H9 (cell line): ENCODE data around the gene OGFR. TPM values are rescaled to one million over a fixed set of nuclear protein-coding genes. Genes with fewer than 3 reads are reported as not detected.

Source experiments
- DNase-seq: peaks from one replicate; pipeline ENCODE4 v3.0.0-alpha.2; 2017
- H2AFZ ChIP-seq: one replicate; pipeline ENCODE4 v1.6.1; 2013; ENCODE audit warnings: mild to moderate bottlenecking, low read length, control low read depth, moderate library complexity
- H2AK5ac ChIP-seq: 2 replicates; pipeline ENCODE4 v1.6.1; 2013; ENCODE audit warnings: low read length, control low read depth, mixed read lengths; ENCODE audit not compliant: insufficient read length
- H2BK120ac ChIP-seq: one replicate; pipeline ENCODE4 v1.6.1; 2013; ENCODE audit warnings: low read depth, mild to moderate bottlenecking, low read length, control low read depth, inconsistent platforms; ENCODE audit not compliant: poor library complexity, severe bottlenecking
- H2BK12ac ChIP-seq: 2 replicates; pipeline ENCODE4 v1.6.1; 2013; ENCODE audit warnings: low read length, control low read depth, mixed read lengths, low read depth; ENCODE audit not compliant: insufficient read length
- H2BK15ac ChIP-seq: 2 replicates; pipeline ENCODE4 v1.6.1; 2013; ENCODE audit warnings: low read depth, low read length, control low read depth
- H2BK20ac ChIP-seq: one replicate; pipeline ENCODE4 v1.6.1; 2013; ENCODE audit warnings: low read depth, mild to moderate bottlenecking, low read length, control low read depth, inconsistent platforms; ENCODE audit not compliant: poor library complexity, severe bottlenecking
- H2BK5ac ChIP-seq: 2 replicates; pipeline ENCODE4 v1.6.1; 2013; ENCODE audit warnings: low read length, control low read depth, mixed read lengths; ENCODE audit not compliant: insufficient read length
- H3K14ac ChIP-seq: 2 replicates; pipeline ENCODE4 v1.6.1; 2013; ENCODE audit warnings: low read length, control low read depth; ENCODE audit not compliant: insufficient read depth
- H3K18ac ChIP-seq: 2 replicates; pipeline ENCODE4 v1.6.1; 2013; ENCODE audit warnings: low read depth, mild to moderate bottlenecking, mixed read lengths, low read length, control low read depth; ENCODE audit not compliant: insufficient read length
- H3K23ac ChIP-seq: 2 replicates; pipeline ENCODE4 v1.6.1; 2013; ENCODE audit warnings: low read length, control low read depth, mixed read lengths, low read depth; ENCODE audit not compliant: insufficient read length
- H3K23me2 ChIP-seq: 2 replicates; pipeline ENCODE4 v1.6.1; 2013; ENCODE audit warnings: low read depth, mild to moderate bottlenecking, mixed read lengths, low read length, control low read depth; ENCODE audit not compliant: insufficient read length, poor library complexity, severe bottlenecking
- H3K27ac ChIP-seq: 2 replicates; pipeline ENCODE4 v1.5.1; 2013; ENCODE audit warnings: low read length, control low read depth, mixed read lengths, low read depth; ENCODE audit not compliant: insufficient read length
- H3K27me3 ChIP-seq: 2 replicates; pipeline ENCODE4 v1.6.1; 2013; ENCODE audit warnings: low read length, control low read depth, inconsistent platforms; ENCODE audit not compliant: insufficient read depth
- H3K4ac ChIP-seq: 2 replicates; pipeline ENCODE4 v1.6.1; 2013; ENCODE audit warnings: low read depth, mild to moderate bottlenecking, control low read depth, inconsistent platforms, low read length, moderate library complexity
- H3K4me1 ChIP-seq: 2 replicates; pipeline ENCODE4 v1.6.1; 2013; ENCODE audit warnings: low read length, control low read depth, inconsistent platforms; ENCODE audit not compliant: insufficient read depth
- H3K4me2 ChIP-seq: 2 replicates; pipeline ENCODE4 v1.6.1; 2013; ENCODE audit warnings: low read length, control low read depth, mixed read lengths; ENCODE audit not compliant: insufficient read length, insufficient read depth
- H3K56ac ChIP-seq: 2 replicates; pipeline ENCODE4 v1.6.1; 2013; ENCODE audit warnings: low read depth, mild to moderate bottlenecking, mixed read lengths, low read length, control low read depth; ENCODE audit not compliant: insufficient read length
- H3K79me1 ChIP-seq: 2 replicates; pipeline ENCODE4 v1.6.1; 2013; ENCODE audit warnings: low read depth, mild to moderate bottlenecking, moderate library complexity, low read length, control low read depth, inconsistent platforms; ENCODE audit not compliant: insufficient read depth, poor library complexity, severe bottlenecking
- H3K79me2 ChIP-seq: 2 replicates; pipeline ENCODE4 v1.6.1; 2013; ENCODE audit warnings: low read length, control low read depth, inconsistent platforms; ENCODE audit not compliant: insufficient read depth
- H3K9ac ChIP-seq: 2 replicates; pipeline ENCODE4 v1.6.1; 2013; ENCODE audit warnings: low read length, control low read depth, mixed read lengths; ENCODE audit not compliant: insufficient read length; ENCODE audit errors: extremely low read depth
- H3K9me3 ChIP-seq: one replicate; pipeline ENCODE4 v1.6.1; 2013; ENCODE audit warnings: low read depth, low read length, inconsistent platforms; ENCODE audit not compliant: control insufficient read depth
- H3T11ph ChIP-seq: one replicate; pipeline ENCODE4 v1.6.1; 2013; ENCODE audit warnings: mild to moderate bottlenecking, low read length, control low read depth, inconsistent platforms
- H4K20me1 ChIP-seq: one replicate; pipeline ENCODE4 v1.6.1; 2013; ENCODE audit not compliant: control insufficient read depth, insufficient read length, insufficient read depth
- H4K5ac ChIP-seq: 2 replicates; pipeline ENCODE4 v1.6.1; 2013; ENCODE audit warnings: low read depth, mild to moderate bottlenecking, mixed read lengths, low read length, control low read depth; ENCODE audit not compliant: insufficient read length
- H4K8ac ChIP-seq: replicated peaks from 2 replicates; pipeline ENCODE4 v1.6.1; 2013; ENCODE audit warnings: low read length, control low read depth, mixed read lengths, low read depth; ENCODE audit not compliant: insufficient read length
- H4K91ac ChIP-seq: 2 replicates; pipeline ENCODE4 v1.6.1; 2013; ENCODE audit warnings: low read depth, mild to moderate bottlenecking, moderate library complexity, mixed read lengths, low read length, control low read depth; ENCODE audit not compliant: insufficient read length
- H3K27ac Mint-ChIP-seq, 3 experiments: 2 replicates in 2 of 3; 3 replicates in 1 of 3; pipeline ENCODE4 v1.8.0; 2020 to 2021; ENCODE audit warnings: mixed read lengths in 3 of 3, mild to moderate bottlenecking in 1 of 3, moderate library complexity in 1 of 3
- H3K27me3 Mint-ChIP-seq: 2 replicates; pipeline ENCODE4 v1.8.0; 2021; ENCODE audit warnings: low read depth, mild to moderate bottlenecking, moderate library complexity, mixed read lengths
- H3K36me3 Mint-ChIP-seq, 3 experiments: 2 replicates in 2 of 3; 3 replicates in 1 of 3; pipeline ENCODE4 v1.8.0; 2020 to 2021; ENCODE audit warnings: low read depth in 3 of 3, mixed read lengths in 3 of 3; ENCODE audit not compliant: insufficient read depth in 1 of 3
- H3K4me1 Mint-ChIP-seq, 2 experiments: 2 replicates each; pipeline ENCODE4 v1.8.0; 2020; ENCODE audit warnings: mixed read lengths in 2 of 2
- H3K4me3 Mint-ChIP-seq, 2 experiments: 2 replicates in 1 of 2; 3 replicates in 1 of 2; pipeline ENCODE4 v1.8.0; 2020 to 2021; ENCODE audit warnings: mild to moderate bottlenecking in 2 of 2, mixed read lengths in 2 of 2, moderate library complexity in 1 of 2
- H3K9me3 Mint-ChIP-seq, 2 experiments: 2 replicates in 1 of 2; 3 replicates in 1 of 2; pipeline ENCODE4 v1.8.0; 2020; ENCODE audit warnings: mild to moderate bottlenecking in 2 of 2, mixed read lengths in 2 of 2, moderate library complexity in 1 of 2
- WGBS: extraction: QIAGEN DNeasy Blood & Tissue Kit; methylation state at CpG from one replicate; pipeline ENCODE4 v1.1.7; 2013; ENCODE audit warnings: missing lambda C conversion rate, low lambda C conversion rate, mixed read lengths; ENCODE audit not compliant: insufficient read length; ENCODE audit errors: extremely low coverage; 5-methylcytosine and 5-hydroxymethylcytosine counted together
- total RNA-seq: library from RNA; stranded (reverse); gene quantifications from 2 replicates; pipeline ENCODE4 v1.2.1, GENCODE V29; 2021
- TF ChIP-seq, protein P1 (sequence below): fragments of 200-600 bp; sonication (generic); conservative IDR thresholded peaks from 3 replicates; pipeline ENCODE4 v1.8.0; 2021; ENCODE audit warnings: antibody characterized with exemption, mild to moderate bottlenecking

OGFR gene
- total RNA-seq, 1 experiment from 2014 or later = 33.1 TPM

DNA sequence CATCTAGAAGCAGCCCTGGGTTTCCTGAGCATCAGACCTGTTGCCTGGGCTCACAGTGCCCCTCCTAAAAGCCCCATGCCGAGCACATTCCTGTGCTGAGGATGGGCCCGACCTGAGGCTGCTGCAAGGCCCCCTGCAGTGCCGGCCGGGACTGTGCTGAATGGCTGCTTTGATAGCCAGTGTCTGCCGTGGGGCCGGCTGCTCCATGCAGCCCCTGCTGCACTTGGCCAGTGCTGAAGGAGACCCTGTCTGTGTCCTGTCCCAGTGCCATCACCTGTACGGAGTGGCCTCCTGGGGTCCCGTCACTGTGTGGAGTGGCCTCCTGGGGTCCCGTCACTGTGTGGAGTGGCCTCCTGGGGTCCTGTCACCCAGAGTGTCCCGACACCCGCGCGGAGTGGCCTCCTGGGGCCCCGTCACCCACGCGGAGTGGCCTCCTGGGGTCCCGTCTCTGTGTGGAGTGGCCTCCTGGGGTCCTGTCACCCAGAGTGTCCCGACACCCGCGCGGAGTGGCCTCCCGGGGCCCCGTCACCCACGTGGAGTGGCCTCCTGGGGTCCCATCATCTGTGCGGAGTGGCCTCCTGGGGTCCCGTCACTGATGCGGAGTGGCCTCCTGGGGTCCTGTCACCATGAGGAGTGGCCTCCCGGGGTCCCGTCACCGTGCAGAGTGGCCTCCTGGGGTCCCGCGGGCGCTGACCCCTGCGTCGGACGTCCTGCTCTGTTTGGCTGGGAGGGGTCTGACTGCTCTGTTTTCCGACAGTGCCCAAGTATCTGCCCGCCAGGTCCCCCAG lies 19.2 kb downstream of the OGFR start:
- no peak overlapping the region for H2BK5ac ChIP-seq
- TF ChIP-seq, protein P1, sequence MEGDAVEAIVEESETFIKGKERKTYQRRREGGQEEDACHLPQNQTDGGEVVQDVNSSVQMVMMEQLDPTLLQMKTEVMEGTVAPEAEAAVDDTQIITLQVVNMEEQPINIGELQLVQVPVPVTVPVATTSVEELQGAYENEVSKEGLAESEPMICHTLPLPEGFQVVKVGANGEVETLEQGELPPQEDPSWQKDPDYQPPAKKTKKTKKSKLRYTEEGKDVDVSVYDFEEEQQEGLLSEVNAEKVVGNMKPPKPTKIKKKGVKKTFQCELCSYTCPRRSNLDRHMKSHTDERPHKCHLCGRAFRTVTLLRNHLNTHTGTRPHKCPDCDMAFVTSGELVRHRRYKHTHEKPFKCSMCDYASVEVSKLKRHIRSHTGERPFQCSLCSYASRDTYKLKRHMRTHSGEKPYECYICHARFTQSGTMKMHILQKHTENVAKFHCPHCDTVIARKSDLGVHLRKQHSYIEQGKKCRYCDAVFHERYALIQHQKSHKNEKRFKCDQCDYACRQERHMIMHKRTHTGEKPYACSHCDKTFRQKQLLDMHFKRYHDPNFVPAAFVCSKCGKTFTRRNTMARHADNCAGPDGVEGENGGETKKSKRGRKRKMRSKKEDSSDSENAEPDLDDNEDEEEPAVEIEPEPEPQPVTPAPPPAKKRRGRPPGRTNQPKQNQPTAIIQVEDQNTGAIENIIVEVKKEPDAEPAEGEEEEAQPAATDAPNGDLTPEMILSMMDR = no peak
- no peak overlapping the region for H2BK12ac ChIP-seq
- no peak overlapping the region for H4K5ac ChIP-seq
- H2BK15ac ChIP-seq = no peak overlapping the region
- no CpG with 5 or more reads among the region's 38 CpGs for WGBS
- no peak overlapping the region for H2AK5ac ChIP-seq
- H2BK20ac ChIP-seq = no peak overlapping the region
- no peak overlapping the region for H2BK120ac ChIP-seq
- H3K9me3 ChIP-seq = no peaks in the 10 kb centered on the region
- H3K79me2 ChIP-seq = no peaks in the 10 kb centered on the region
- no peak overlapping the region for H3K4ac ChIP-seq
- H3K27ac Mint-ChIP-seq = peak overlapping the region in 2 of 3 experiments; percentile 49 to 76; a peak in 2 of 7 replicates
- no peaks in the 10 kb centered on the region for H3K27me3 Mint-ChIP-seq
- no peak overlapping the region for H3K27ac ChIP-seq
- no peak overlapping the region for H3K9ac ChIP-seq
- no peak overlapping the region for H3K4me2 ChIP-seq
- H3K18ac ChIP-seq = no peak overlapping the region
- H3K4me3 Mint-ChIP-seq = no peak overlapping the region
- no peak overlapping the region for H3K56ac ChIP-seq
- H3K23me2 ChIP-seq = no peaks in the 10 kb centered on the region
- H3K9me3 Mint-ChIP-seq = no peaks in the 10 kb centered on the region
- H2AFZ ChIP-seq = no peak overlapping the region
- no peak overlapping the region for H4K8ac ChIP-seq
- no peak overlapping the region for H4K91ac ChIP-seq
- H4K20me1 ChIP-seq = no peaks in the 10 kb centered on the region
- no peak overlapping the region for H3K14ac ChIP-seq
- H3K4me1 Mint-ChIP-seq = peaks cover 10 to 11% of the 10 kb centered on the region in 2 experiments
- peak; percentile 84 for DNase-seq
- H3K4me1 ChIP-seq = no peaks in the 10 kb centered on the region; the same call in 1 of the 2 replicates
- H3K36me3 Mint-ChIP-seq = peaks cover 0 to 8% (median 0%) of the 10 kb centered on the region in 3 experiments; a peak in 2 of 7 replicates
- H3K79me1 ChIP-seq = no peaks in the 10 kb centered on the region
- no peaks in the 10 kb centered on the region for H3K27me3 ChIP-seq
- no peak overlapping the region for H3T11ph ChIP-seq
- no peak overlapping the region for H3K23ac ChIP-seq
